Naive thymus-derived CD4-positive, alpha-beta T cell (primary cell): ENCODE data around the gene TNFRSF13B. TPM values are rescaled to one million over a fixed set of nuclear protein-coding genes. Genes with fewer than 3 reads are reported as not detected.

Experiments
- ATAC-seq: fragments of 150-1000 bp; cut with Tn5 transposase; 2 replicates; pipeline ENCODE4 v1.10.0; 2021; ENCODE audit warnings: mild to moderate bottlenecking, moderate library complexity
- CTCF ChIA-PET: fragments of 350-600 bp; sonication (Branson Sonifier 250); formaldehyde crosslinking; loops from one replicate; lab custom pipeline; 2021; ENCODE audit warnings: antibody characterized with exemption; lab: Charles Lee
- POLR2A ChIA-PET: fragments of 350-600 bp; sonication (Branson Sonifier 250); formaldehyde crosslinking; loops from one replicate; lab custom pipeline; 2021; ENCODE audit warnings: antibody characterized with exemption, inconsistent platforms; lab: Charles Lee
- DNase-seq, 9 donors: peaks; one replicate each; pipeline versions ENCODE4 v3.0.0 to v3.0.0-alpha.2; 2020 to 2022; ENCODE audit warnings: mixed read lengths in 1 of 9
- H3K27ac ChIP-seq: one replicate; pipeline ENCODE4 v1.7.0; 2013; ENCODE audit warnings: mild to moderate bottlenecking, low read depth, low read length, moderate library complexity
- H3K27me3 ChIP-seq, 2 donors: one replicate each; pipeline ENCODE4 v1.7.0; 2013; ENCODE audit warnings: low read length in 2 of 2, mild to moderate bottlenecking in 2 of 2, moderate library complexity in 2 of 2; ENCODE audit not compliant: control insufficient read depth in 2 of 2, insufficient read depth in 2 of 2
- H3K36me3 ChIP-seq, 3 experiments: 1 replicate in 2 of 3; 2 replicates in 1 of 3; pipeline ENCODE4 v1.7.0; 2013; ENCODE audit warnings: low read length in 3 of 3, mild to moderate bottlenecking in 3 of 3, moderate library complexity in 1 of 3; ENCODE audit not compliant: insufficient read depth in 3 of 3, control insufficient read depth in 2 of 3
- H3K4me1 ChIP-seq, 2 donors: one replicate each; pipeline ENCODE4 v1.7.0; 2013; ENCODE audit warnings: low read length in 2 of 2, mild to moderate bottlenecking in 2 of 2, moderate library complexity in 1 of 2; ENCODE audit not compliant: control insufficient read depth in 2 of 2, insufficient read depth in 2 of 2
- H3K4me3 ChIP-seq: 2 replicates; pipeline ENCODE4 v1.7.0; 2013; ENCODE audit warnings: mild to moderate bottlenecking, low read length
- H3K9me3 ChIP-seq, 3 experiments: 1 replicate in 2 of 3; 2 replicates in 1 of 3; pipeline ENCODE4 v1.7.0; 2013; ENCODE audit warnings: low read length in 3 of 3; ENCODE audit not compliant: control insufficient read depth in 2 of 3
- H3K27ac Mint-ChIP-seq, 9 donors: one replicate each; pipeline ENCODE4 v1.8.0; 2020 to 2022; ENCODE audit warnings: mixed read lengths in 9 of 9, mild to moderate bottlenecking in 8 of 9, moderate library complexity in 5 of 9, inconsistent platforms in 2 of 9
- H3K27me3 Mint-ChIP-seq, 5 donors: one replicate each; pipeline ENCODE4 v1.8.0; 2021 to 2022; ENCODE audit warnings: mixed read lengths in 5 of 5, mild to moderate bottlenecking in 1 of 5
- H3K36me3 Mint-ChIP-seq, 5 donors: one replicate each; pipeline ENCODE4 v1.8.0; 2020 to 2022; ENCODE audit warnings: mixed read lengths in 5 of 5, mild to moderate bottlenecking in 3 of 5, inconsistent platforms in 1 of 5
- H3K4me1 Mint-ChIP-seq, 7 donors: one replicate each; pipeline ENCODE4 v1.8.0; 2020 to 2022; ENCODE audit warnings: mixed read lengths in 7 of 7, mild to moderate bottlenecking in 3 of 7, inconsistent platforms in 1 of 7
- H3K4me3 Mint-ChIP-seq, 10 donors: one replicate each; pipeline ENCODE4 v1.8.0; 2020 to 2022; ENCODE audit warnings: mild to moderate bottlenecking in 10 of 10, mixed read lengths in 10 of 10, moderate library complexity in 6 of 10, inconsistent platforms in 2 of 10
- H3K9me3 Mint-ChIP-seq, 11 donors: one replicate each; pipeline ENCODE4 v1.8.0; 2020 to 2022; ENCODE audit warnings: mixed read lengths in 11 of 11, mild to moderate bottlenecking in 4 of 11, inconsistent platforms in 1 of 11, moderate library complexity in 1 of 11
- intact Hi-C, 2 donors: fragments of 100-400 bp; cut with micrococcal nuclease; formaldehyde crosslinking; loops; one replicate each; pipeline ENCODE4 v1.15.1; 2023
- polyA plus RNA-seq, 2 donors: library from polyadenylated mRNA; unstranded; fragments of 300-500 nt; fragmentation: Illumina TruSeq; gene quantifications; one replicate each; pipeline ENCODE4 v1.2.3, GENCODE V29; 2021
- total RNA-seq, 6 experiments: library from RNA in 5 of 6; stranded (reverse) in 5 of 6; gene quantifications; 1 replicate in 5 of 6; 2 replicates in 1 of 6; pipeline ENCODE4 v1.2.3 and lab custom pipeline; 2021 to 2026

TNFRSF13B gene
- total and polyA plus RNA-seq, 7 experiments from 2014 or later = 0.21 to 2.4 (median 1.3) TPM; not detected in 3

DNA sequence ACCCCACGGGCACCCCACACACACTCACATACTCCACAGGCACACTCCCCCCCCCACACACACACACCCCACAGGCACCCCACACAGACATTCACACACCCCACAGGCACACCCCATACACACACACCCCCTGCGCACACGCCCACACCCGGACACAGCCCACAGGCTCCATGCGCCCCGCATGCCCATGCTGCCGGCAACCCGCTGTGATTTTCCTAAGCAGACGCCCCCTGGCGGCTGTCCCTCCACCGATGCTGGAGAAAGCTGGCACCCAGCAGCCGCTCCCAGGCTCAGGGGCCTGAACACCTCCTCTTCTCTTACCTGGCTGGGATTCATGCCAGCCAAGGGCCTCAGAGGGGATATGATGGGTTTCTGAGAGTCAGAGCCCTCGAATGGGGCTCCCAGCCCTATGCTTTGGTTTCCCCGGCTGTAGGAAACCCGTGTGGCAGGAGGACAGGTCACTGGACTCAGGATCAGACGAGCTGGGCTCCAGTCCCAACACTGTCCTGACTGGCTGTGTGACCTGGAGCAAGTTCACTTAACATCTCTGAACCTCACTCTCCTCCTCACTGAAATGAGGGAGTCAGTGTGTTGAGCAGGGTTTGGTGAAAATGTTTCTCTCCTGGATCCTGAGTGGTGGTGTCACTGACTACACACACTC is 19.6 kb upstream of the TNFRSF13B start:
- ChIA-PET POLR2A (no interaction called here), CTCF (interaction anchor here (0.5 to 1.4 kb wide), 7 partner anchors 25 to 619 kb away, joined by 3 to 4 read pairs (median 3); no protein-coding TSS in a partner anchor)
- intact Hi-C loops = loop anchor here (1.0 to 5.0 kb wide), 5 partner anchors 69 to 455 kb away; no protein-coding TSS in a partner anchor
- H3K27ac ChIP-seq = no peak overlapping the region
- H3K9me3 ChIP-seq = no peaks in the 10 kb centered on the region
- peak; percentile 53 to 80 (median 72) for DNase-seq
- Mint-ChIP-seq H3K27ac (peak overlapping the region in 4 of 9 donors; percentile 17 to 69 (median 46)), H3K36me3 (no peaks in the 10 kb centered on the region), H3K27me3 (peaks cover 0 to 10% (median 0%) of the 10 kb centered on the region in 5 donors), H3K4me3 (peak overlapping the region in 4 of 10 donors; percentile 25 to 69 (median 33)), H3K9me3 (peaks cover 0 to 1% (median 0%) of the 10 kb centered on the region in 11 donors), H3K4me1 (peaks cover 24 to 41% (median 31%) of the 10 kb centered on the region in 7 donors)
- no peak overlapping the region for H3K4me3 ChIP-seq
- H3K27me3 ChIP-seq = no peaks in the 10 kb centered on the region
- peak; percentile 67 for ATAC-seq
- H3K36me3 ChIP-seq = no peaks in the 10 kb centered on the region
- peaks cover 34 to 36% of the 10 kb centered on the region in 2 donors for H3K4me1 ChIP-seq

DNA sequence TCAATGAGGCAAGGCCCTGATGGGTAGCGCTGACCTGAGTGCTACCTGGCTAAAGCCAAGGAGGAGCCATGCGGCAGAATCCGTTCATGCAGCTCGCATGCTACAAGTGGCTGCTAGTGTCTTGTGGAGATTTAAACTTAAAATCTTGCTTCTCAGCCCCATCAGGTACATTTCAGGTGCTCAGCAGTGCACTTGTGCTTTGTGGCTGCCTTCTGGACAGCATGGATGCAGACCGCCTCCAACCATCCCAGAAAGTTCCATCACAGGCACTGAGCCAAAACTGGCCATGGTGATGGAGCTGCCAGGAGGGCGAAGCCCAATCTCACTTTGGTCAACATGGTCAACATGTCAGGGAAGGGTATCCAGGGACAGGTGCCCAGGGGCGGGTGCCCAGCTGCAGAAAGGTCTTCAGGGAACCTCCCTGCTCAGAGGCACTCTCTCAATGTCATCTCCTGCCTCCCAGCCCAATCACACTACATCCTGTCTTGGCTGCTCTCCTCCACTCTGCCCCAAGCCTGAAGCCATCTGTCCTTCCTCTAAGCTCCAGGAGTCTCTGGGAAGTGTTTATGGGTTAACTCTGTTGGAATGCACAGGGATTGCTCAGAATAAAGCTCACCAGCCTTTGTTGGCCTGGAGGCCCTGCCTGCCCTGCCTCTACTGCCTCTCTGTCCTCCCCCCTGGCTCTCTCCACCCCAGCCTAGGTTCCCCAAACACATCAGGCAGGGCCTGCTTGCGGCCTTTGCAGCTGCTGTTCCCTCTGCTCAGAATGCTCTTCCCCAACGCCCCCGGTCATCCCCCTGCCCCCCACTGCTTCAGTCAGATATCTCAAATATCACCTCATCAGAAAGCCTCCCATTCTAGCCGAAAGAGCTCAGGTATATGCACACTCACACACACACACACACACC is 18.3 kb upstream of the TNFRSF13B start:
- H3K4me3 Mint-ChIP-seq = peak overlapping the region in 7 of 10 donors; percentile 29 to 85 (median 74)
- ChIA-PET POLR2A (no interaction called here), CTCF (interaction anchor here (0.5 to 0.6 kb wide), 2 partner anchors 139 to 156 kb away, joined by 3 read pairs; no protein-coding TSS in a partner anchor)
- Histone ChIP-seq H3K9me3 (no peaks in the 10 kb centered on the region), H3K4me3 (peak overlapping the region; percentile 31), H3K4me1 (peaks cover 34 to 36% of the 10 kb centered on the region in 2 donors), H3K27me3 (no peaks in the 10 kb centered on the region), H3K27ac (peak overlapping the region; percentile 44), H3K36me3 (no peaks in the 10 kb centered on the region)
- peaks cover 24 to 41% (median 31%) of the 10 kb centered on the region in 7 donors for H3K4me1 Mint-ChIP-seq
- intact Hi-C loops = loop anchor here (2.0 to 5.0 kb wide), 2 partner anchors 78 to 453 kb away; no protein-coding TSS in a partner anchor
- H3K36me3 Mint-ChIP-seq = no peaks in the 10 kb centered on the region
- H3K27me3 Mint-ChIP-seq = peaks cover 0 to 10% (median 0%) of the 10 kb centered on the region in 5 donors
- peaks cover 0 to 1% (median 0%) of the 10 kb centered on the region in 11 donors for H3K9me3 Mint-ChIP-seq
- ATAC-seq = no peak
- DNase-seq = no peak
- H3K27ac Mint-ChIP-seq = peak overlapping the region in 7 of 9 donors; percentile 45 to 97 (median 86)

DNA sequence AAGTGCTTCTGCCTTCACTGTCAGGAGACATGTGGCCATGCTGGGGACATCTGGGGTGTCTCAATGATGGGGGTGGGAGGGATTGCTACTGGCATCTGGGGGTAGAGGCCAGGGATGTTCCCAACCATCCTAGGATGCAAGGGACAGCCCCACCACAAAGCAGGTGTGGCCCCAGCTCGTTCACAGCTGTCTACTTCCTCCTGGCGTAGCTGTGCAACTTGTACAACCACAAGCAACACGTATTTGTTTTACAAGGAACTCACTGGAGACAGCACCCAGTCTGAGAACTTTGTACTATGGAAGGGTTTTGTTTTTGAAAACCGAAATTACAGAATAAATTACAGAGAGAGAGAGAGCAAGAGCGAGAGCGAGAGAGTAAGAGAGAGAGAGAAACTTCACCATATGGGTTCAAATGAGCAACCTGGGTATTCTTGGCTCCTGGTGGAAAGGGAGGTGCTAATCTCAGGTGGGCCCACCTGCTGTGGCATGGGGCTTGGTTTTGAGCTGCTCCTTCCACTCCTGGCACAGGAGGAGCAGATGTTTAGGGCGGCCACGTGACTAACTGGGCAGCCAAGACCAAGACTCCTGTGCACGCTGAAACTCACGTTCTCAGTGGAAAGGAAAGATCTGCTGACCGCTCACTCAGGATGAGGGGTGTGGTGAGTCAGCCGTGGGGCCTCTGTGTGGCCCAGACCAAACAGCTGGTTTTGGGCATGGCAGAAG is 17.5 kb upstream of the TNFRSF13B start:
- H3K36me3 ChIP-seq = no peaks in the 10 kb centered on the region
- ATAC-seq (no peak), DNase-seq (peak in 5 of 9 donors; percentile 6 to 40 (median 28))
- Mint-ChIP-seq H3K36me3 (no peaks in the 10 kb centered on the region), H3K4me3 (peak overlapping the region; percentile 5 to 85 (median 72)), H3K9me3 (peaks cover 0 to 1% (median 0%) of the 10 kb centered on the region in 11 donors), H3K27me3 (peaks cover 0 to 10% (median 0%) of the 10 kb centered on the region in 5 donors), H3K4me1 (peaks cover 24 to 41% (median 31%) of the 10 kb centered on the region in 7 donors), H3K27ac (peak overlapping the region in 8 of 9 donors; percentile 44 to 97 (median 88))
- ChIA-PET POLR2A (no interaction called here), CTCF (interaction anchor here (0.6 to 1.2 kb wide), 3 partner anchors 14 to 1099 kb away, joined by 3 read pairs; partner anchors contain the start of gene DRG2)
- no peaks in the 10 kb centered on the region for H3K27me3 ChIP-seq
- H3K9me3 ChIP-seq = no peaks in the 10 kb centered on the region
- peaks cover 34 to 36% of the 10 kb centered on the region in 2 donors for H3K4me1 ChIP-seq
- peak overlapping the region; percentile 44 for H3K27ac ChIP-seq
- peak overlapping the region; percentile 31 for H3K4me3 ChIP-seq
- intact Hi-C loops = no loop called here

DNA sequence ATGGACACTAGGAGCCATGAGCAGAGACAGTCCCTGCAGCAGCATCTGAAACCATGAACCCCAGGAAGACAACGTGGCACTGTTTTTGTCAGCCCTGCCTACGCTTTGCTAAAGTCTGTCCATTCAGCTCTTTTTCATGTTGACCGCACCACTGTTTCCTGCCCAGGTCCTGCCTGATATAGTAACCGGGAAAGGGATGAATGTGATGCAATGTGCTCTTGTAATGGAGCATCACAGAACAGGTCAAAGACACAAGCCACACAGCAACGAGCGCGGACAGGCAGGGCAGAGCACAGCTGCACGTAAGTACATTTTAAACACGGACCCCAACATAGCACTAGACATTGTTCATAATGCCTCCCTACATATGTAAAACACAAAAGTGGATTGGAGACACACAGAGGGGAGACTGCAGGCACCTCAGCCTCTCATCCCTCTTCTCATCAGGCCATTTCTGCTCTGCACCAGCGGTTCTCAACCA is 16.9 kb upstream of the TNFRSF13B start:
- Histone ChIP-seq H3K27ac (peak overlapping the region; percentile 44), H3K36me3 (no peaks in the 10 kb centered on the region), H3K4me1 (peaks cover 34 to 36% of the 10 kb centered on the region in 2 donors), H3K27me3 (no peaks in the 10 kb centered on the region), H3K4me3 (peak overlapping the region; percentile 16), H3K9me3 (no peaks in the 10 kb centered on the region)
- H3K4me1 Mint-ChIP-seq = peaks cover 24 to 41% (median 31%) of the 10 kb centered on the region in 7 donors
- peaks cover 0 to 7% (median 0%) of the 10 kb centered on the region in 5 donors for H3K27me3 Mint-ChIP-seq
- no peaks in the 10 kb centered on the region for H3K36me3 Mint-ChIP-seq
- H3K27ac Mint-ChIP-seq = peak overlapping the region in 6 of 9 donors; percentile 83 to 97 (median 92)
- ChIA-PET CTCF (interaction anchor here (0.6 to 1.2 kb wide), 2 partner anchors 13 to 1099 kb away, joined by 3 read pairs; partner anchors contain the start of gene DRG2), POLR2A (no interaction called here)
- ATAC-seq (no peak), DNase-seq (no peak)
- intact Hi-C loops = no loop called here
- H3K4me3 Mint-ChIP-seq = peak overlapping the region; percentile 4 to 78 (median 69)
- H3K9me3 Mint-ChIP-seq = no peaks in the 10 kb centered on the region

DNA sequence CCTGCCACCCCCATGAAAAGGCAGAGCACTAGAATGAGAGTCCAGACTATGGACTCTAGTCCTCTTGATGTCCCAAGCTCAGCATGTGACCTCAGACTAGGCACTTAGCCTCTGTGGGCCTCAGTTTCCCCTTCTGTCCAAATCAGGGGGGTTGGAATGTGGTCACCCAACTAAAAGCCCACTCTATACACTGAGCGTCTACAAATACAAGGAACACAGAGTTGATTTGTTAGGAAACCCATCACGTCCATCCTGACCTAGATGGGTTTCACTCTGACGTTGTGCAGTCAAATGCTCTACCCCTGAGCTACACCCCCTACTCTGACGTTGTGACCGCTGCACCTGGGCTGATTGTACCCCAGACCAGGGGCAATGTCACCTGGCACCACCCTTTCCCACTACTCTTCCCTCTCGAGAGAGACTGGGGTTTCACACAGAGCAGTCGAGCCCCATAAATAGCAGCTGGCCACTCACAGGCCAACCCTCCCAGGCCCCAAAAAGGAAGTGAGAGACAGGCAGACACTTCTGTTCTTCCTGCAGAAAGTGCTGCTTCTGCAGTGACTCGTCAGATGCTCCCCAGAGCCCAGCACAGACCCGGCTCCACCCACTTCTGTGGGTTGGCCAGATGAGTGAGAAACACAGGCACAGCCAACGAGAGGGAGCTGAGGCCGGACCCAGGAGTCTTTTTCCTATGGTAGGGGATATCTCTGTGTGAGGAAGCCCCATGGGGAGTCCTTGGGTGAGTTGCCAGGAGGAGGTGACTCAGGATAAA is 16.1 kb upstream of the TNFRSF13B start:
- ChIA-PET CTCF (interaction anchor here (0.5 to 1.2 kb wide), 2 partner anchors 13 to 1202 kb away, joined by 3 read pairs; no protein-coding TSS in a partner anchor), POLR2A (no interaction called here)
- H3K27me3 ChIP-seq = no peaks in the 10 kb centered on the region
- peak; percentile 89 for ATAC-seq
- Mint-ChIP-seq H3K27ac (peak overlapping the region in 8 of 9 donors; percentile 62 to 97 (median 89)), H3K4me3 (peak overlapping the region in 8 of 10 donors; percentile 11 to 78 (median 69)), H3K9me3 (no peaks in the 10 kb centered on the region), H3K27me3 (peaks cover 0 to under 1% (median 0%) of the 10 kb centered on the region in 5 donors), H3K4me1 (peaks cover 24 to 41% (median 31%) of the 10 kb centered on the region in 7 donors), H3K36me3 (no peaks in the 10 kb centered on the region)
- DNase-seq = peak in 6 of 9 donors; percentile 10 to 67 (median 23)
- H3K27ac ChIP-seq = no peak overlapping the region
- no peaks in the 10 kb centered on the region for H3K36me3 ChIP-seq
- H3K9me3 ChIP-seq = no peaks in the 10 kb centered on the region
- H3K4me1 ChIP-seq = peaks cover 34 to 36% of the 10 kb centered on the region in 2 donors
- intact Hi-C loops = no loop called here
- H3K4me3 ChIP-seq = peak overlapping the region; percentile 16
